ENCODE measurements around the gene KIAA0319L. TPM values are rescaled to one million over a fixed set of nuclear protein-coding genes. Genes with fewer than 3 reads are reported as not detected.
"Not testable (repeated sequence)": the region's sequence is repeated elsewhere in the genome, so short reads cannot be mapped to it uniquely, and the experiment has no call there.

Gene KIAA0319L
- total RNA-seq, 2 donors from 2014 or later: 28.4 to 28.6 TPM

DNA sequence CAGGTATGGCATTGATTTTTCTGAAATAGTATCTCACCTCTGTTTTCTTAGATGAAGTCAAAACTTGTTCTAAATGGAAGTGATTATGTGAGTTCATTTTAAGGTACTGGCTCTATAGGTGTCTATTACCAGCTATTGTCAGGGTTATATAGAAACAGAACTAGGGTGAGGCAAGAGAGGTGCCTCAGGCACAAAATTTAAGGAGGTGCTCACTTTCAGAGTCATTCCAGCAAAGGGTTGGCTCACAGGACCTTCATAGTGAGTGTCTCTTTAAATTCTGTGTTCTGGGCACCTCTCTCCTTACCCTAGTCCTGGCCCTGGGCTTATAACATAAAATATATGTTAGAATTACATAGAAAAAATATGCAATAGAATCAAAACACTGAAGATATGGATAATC, 49.3 kb downstream of the KIAA0319L start:
- DNase-seq (ENCODE audit: low spot score): no peak
- intact Hi-C loops (cut with DNase I): no loop called here

DNA sequence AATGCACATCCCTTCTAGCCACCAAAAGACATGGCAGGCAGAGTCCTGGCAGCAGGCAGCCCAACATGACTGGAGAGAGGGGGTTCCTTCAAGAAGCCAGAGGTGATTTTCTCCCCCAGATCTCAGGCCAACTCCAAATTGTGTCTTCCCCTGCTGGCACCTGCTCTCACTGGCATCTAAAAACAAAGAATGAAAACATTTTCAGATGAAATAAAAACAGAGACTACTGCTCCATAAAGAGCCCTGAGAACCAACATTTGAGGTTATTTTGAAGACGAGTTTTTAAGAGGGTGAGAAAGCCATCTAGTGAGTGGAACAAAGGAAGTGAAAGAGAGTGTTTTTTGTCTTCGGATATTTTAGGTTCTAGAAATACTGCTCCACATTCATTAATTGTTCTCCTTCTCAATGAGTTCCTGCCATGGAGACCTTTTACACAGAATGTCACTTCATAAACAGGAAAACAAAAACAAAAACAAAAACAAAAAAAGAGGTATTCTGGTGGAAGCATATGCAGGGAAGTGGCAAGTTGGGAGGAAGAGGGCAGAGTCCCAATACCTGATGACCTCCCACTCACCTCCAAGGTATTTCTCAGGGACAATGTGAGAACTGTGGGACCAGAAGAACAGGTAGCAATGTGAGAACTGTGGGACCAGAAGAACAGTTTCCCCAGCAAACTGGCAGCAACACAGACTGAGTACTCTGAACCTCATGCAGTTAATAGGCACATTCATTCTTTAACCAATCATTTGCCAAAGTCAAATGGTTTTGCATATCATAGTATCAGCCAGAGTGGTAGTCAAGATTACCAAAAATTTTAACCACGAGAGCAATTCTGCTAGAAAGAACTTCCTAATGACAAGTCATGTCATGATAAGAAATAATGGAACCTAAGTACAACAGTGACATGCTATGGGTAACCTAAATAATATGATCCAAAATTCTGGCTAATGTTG, 50.0 kb downstream of the KIAA0319L start:
- DNase-seq (ENCODE audit: low spot score): no peak
- intact Hi-C loops (cut with DNase I): no loop called here

DNA sequence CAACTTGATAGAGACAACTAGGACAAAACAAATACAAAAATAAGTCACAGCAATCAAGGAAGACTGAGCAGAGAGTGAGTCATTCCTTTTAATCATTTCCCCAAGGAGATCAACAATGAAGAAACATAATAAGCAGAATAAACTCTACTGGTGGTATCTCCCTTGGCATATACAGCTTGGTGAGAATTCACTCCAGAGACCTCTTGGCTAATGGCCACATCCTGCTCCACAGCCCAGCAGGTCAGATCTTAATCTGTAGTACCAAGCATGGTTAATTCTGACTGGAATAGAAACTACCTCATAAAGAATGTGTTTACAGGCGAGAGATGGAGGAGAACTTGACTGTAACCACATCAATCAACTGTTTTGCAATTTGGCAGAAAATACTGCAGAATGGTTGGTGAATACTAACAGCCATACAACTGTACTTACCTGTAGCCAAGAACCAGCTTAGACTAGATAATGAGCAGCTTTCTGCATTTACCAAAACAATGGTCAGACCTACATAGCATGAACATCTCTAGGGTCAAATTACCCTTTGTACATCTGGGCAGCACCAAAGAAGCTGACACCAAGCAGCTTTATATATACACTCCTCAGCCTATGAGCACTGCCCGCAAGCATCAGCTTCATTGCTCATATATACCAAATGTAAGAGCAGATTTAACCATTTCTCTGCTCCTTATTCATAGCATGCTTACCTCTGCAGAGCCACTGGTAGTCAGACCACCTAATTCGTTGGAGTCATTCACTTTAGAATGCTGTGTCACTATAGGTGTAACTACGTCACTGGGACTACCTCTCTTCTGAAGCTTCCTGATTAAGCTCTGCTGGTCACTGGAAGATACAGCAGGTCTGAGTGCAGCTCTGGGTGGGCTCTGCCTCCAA, 51.0 kb downstream of the KIAA0319L start:
- DNase-seq (ENCODE audit: low spot score): no peak
- intact Hi-C loops (cut with DNase I): no loop called here

DNA sequence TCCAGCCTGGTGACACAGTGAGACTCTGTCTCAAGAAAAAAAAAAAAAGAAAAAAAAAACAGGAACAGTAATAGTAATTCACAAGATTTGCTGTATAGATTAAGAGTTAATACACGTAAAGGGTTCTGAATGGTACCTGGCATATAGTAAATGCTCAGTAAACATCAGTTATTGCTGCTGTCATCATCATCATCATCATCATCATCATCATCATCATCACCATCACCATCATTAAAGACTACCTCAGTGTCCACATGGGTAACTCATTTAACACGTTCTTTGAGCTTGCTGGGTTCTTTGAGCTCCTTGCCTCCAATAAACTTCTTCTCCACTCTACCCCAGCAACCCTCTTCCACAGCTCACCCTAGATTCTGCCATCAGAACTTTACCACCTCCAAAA, 55.0 kb downstream of the KIAA0319L start:
- no peak for DNase-seq (ENCODE audit: low spot score)
- intact Hi-C loops (cut with DNase I): no loop called here

DNA sequence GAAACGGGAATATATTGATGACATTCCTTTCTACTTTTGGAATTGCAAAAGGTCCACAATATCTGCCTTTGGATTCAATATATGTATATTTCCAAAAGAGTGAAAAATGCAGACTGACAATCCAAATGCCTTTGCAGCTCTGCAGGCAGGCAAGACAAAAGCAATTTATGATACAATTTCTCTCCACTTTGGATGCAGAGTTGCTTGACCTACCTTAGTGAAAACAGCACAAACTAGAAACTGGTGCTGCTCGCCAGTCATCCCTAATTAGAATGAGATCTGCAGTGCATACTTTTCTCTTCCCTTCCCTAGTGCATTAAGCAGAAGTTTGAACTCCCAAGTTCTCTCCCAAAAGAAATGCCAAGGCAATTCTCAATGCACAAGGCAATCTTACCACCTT, 56.8 kb downstream of the KIAA0319L start:
- intact Hi-C loops (cut with DNase I): no loop called here
- DNase-seq (ENCODE audit: low spot score): no peak

DNA sequence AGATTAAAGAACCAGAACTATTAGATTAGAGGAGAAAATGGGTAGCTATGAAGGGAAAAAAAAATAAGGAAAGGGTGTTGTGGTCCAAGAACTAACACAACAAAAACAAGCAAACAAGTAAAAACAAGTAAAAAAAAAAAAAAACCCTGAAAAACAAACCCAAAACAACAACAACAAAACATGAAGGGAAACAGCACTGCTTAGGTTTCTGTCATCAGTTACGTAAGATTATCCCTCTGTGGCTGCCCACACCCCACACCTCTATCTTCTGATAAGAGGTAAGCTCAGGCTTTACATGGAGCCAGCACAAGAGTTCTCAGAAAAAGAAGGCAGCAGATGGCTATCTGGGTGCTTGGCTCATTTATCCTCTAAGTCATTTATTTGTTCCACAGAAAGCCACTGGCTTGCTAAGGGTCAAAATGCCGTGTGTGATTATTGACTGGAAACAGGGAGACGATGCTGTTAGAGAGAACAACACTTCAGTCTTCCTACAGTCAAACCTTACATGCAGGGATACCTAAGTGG, 57.5 kb downstream of the KIAA0319L start:
- no peak for DNase-seq (ENCODE audit: low spot score)
- intact Hi-C loops (cut with DNase I): no loop called here

DNA sequence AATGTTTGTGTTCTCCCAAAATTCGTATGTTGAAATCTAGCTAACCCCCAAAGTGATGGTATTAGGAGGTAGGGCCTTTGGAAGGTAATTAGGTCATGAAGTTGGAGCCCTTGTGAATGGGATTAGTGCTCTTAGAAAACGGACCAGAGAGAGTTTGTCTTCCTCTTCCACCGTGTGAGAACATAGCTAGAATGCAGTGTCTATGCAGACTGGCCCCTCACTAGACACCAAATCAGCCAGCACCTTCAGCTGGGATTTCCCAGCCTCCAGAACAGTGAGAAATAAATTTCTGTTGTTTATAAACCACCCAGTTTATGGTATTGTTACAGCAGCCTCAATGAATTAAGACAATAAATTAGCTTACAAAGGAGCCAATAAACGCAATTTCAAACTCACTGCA, 58.0 kb downstream of the KIAA0319L start:
- intact Hi-C loops (cut with DNase I): no loop called here
- DNase-seq (ENCODE audit: low spot score): no peak

DNA sequence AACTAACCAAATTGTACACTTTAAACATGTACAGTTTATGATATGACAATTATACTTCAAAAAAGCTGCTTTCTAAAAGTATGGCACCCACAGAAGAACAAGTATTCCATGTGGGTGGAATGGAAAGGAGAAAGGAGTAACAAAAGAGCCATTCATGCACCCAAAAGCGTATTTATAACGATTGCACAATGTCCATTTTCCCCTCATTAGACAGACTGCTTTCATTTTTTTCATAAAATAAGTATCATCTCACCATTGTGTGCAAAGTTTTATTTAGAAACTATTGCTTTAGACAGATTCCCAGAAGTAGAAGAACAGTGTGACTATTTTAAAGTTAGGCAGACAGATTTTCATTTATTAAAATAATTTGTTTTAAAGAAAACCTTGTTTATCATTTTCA, 59.6 kb downstream of the KIAA0319L start:
- intact Hi-C loops (cut with DNase I): no loop called here
- no peak for DNase-seq (ENCODE audit: low spot score)

DNA sequence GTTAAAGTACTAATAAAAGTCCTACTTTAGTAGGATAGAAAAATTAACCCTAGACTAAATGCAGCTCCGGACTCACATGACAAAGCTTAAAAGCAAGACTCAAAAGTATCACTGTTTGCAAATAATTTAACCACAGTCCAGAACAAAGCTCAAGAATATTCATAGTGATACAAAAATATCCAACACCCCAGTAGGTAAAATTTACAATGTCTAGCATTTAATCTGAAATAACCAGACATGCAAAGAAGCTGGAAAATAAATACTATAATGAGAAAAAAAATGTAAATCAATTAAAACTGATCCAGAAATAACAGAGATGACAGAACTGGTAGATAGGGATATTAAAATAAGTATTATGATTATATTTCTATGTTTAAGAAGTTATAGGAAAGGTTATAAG, 67.0 kb downstream of the KIAA0319L start:
- DNase-seq (ENCODE audit: low spot score): no peak
- intact Hi-C loops (cut with DNase I): no loop called here

DNA sequence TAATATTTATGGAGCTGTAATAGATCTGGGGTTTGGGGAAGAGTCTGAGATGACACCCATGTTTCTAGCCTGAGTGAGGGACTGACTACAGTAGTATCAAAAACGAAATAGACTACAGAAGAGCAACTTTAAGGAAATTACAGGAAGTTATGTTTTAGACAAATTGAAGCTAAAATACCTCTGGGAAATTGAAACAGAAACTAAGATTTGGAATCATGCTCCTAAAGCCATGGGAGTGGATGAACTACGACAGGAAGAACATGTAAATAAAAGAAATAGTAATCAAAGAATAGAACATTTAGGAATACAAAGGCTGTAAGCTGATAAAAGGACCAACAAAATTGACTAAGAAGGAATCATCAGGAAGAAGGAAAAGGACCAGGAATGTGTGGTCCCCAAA, 68.9 kb downstream of the KIAA0319L start:
- intact Hi-C loops (cut with DNase I): no loop called here
- no peak for DNase-seq (ENCODE audit: low spot score)

DNA sequence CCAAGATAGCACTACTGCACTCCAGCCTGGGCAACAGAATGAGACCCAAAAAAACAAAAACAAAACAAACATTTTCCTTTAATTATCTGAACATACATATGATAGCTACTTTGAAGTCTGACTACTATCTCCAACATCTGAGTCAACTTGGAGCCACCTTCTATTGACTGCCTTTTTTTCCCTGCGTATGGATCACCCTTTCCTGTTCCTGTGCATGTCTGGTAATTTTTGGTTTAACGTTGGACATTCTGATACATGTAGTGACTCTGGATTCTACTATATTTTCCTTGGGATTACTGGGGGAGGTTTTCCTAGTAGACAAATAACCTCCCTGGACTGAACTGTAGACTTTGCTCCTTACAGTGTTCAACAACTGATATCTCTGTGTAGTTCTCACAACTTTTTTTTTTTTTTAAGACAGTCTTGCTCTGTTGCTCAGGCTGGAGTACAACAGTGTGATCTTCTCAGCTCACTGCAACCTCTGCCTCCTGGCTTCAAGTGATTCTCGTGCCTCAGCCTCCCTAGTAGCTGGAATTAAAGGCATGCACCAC, 70.3 kb downstream of the KIAA0319L start:
- intact Hi-C loops (cut with DNase I): no loop called here

DNA sequence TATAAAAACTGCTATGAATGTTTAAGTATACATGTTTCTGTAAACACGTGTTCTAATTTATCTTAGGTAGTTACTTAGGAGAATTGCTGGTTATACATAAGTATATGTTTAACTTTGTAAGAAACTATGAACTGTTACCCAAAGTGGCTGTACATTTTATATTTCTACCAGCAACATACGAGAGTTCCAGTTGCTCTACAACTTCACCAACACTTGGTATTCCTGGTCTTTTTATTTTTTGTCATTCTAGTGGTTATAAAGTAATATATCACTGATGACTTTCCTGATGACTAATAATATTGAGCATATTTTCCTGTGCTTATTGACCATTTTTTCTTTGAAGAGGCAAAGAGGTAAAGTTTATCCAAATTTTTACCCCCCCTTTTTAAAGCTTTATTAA, 76.0 kb downstream of the KIAA0319L start:
- no peak for DNase-seq (ENCODE audit: low spot score)
- intact Hi-C loops (cut with DNase I): no loop called here

More for the DNA sequence above, 70.3 kb downstream of the KIAA0319L start:
- DNase-seq (ENCODE audit: low spot score): no peak

DNA sequence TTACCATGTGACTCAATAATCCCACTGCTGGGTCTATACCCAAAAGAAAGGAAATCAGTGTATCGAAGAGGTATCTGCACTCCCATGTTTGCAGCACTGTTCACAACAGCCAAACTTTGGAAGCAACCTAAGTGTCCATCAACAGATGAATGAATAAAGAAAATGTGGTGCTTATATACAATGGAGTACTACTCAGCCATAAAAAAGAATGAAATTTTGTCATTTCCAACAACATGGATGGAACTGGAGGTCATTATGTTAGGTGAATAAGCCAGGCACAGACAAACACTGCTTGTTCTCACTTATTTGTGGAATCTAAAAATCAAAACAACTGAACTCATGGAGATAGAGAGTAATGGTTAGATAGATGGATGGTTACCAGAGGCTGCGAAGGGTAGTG, 79.3 kb downstream of the KIAA0319L start:
- intact Hi-C loops (cut with DNase I): no loop called here

DNA sequence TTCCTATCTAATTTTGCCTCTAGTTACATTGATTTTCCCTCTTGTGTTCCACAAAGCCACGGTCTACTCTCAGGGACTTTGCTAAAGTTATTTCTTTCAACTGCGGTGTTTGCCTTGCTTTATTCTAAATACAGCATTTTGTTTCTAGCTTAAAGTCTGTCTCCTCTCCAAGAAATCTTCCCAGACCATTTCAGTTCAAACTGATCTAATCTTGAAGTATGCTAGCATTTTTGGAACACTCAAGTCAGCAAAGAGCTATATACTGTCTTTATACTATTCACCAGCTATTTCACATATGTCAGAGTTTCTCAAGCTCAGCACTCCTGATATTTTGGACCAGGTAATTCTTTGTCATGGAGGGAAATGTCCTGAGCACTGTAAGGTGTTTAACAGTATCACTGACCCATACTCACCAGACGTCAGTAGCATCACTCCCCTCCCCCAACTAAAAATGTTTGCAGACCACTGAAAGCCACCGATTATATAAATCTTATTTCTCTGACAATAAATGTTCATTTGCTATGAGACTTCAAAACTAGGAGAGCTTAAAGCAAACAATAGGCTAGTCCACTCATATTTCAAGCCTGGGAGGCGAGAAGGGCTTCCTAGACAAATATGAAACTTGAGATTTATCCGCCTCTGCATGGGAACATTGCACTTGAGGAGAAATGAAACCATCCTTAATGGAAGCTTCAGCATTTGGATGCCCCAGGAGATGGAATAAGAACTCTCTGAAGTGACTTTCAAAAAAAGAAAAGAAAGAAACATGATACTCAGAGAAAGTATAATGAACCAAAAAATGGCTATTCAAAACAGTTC, 81.1 kb downstream of the KIAA0319L start:
- intact Hi-C loops (cut with DNase I): no loop called here
- no peak for DNase-seq (ENCODE audit: low spot score)

More for the DNA sequence above, 79.3 kb downstream of the KIAA0319L start:
- DNase-seq (ENCODE audit: low spot score): no peak

DNA sequence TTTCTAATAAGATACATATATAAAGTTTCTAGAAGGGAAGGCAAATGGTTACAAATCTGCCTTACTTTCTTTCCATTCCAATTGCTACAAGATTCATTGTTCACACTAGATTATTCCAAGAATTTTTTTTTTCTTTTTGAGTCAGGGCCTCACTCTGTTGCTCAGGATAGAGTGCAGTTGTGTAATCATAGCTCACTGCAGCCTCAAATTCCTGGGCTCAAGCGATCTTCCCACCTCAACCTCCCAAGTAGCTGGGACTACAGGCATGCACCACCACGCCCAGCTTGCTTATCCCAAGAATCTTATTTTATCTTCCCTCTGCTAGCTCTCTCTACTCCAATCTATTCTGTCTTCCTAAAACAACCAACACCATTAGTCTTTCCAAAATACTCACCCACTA, 81.8 kb downstream of the KIAA0319L start:
- intact Hi-C loops (cut with DNase I): no loop called here
- no peak for DNase-seq (ENCODE audit: low spot score)

DNA sequence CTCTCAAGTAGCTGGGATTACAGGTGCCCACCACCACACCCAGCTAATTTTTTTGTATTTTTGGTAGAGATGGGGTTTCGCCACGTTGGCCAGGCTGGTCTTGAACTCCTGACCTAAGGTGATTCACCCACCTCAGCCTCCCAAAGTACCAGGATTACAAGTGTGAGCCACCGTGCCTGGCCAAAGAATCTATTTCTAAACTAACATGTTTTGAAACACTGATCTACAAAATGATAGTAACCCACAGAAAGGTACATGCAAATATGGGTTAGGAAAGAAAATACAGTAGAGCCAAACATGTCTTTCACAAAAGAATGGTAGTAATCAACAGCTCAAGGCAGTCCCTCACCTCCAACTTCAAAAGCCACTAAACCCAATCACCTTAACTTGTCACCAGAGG, 84.0 kb downstream of the KIAA0319L start:
- DNase-seq (ENCODE audit: low spot score); intact Hi-C loops (cut with DNase I): not testable (repeated sequence)

DNA sequence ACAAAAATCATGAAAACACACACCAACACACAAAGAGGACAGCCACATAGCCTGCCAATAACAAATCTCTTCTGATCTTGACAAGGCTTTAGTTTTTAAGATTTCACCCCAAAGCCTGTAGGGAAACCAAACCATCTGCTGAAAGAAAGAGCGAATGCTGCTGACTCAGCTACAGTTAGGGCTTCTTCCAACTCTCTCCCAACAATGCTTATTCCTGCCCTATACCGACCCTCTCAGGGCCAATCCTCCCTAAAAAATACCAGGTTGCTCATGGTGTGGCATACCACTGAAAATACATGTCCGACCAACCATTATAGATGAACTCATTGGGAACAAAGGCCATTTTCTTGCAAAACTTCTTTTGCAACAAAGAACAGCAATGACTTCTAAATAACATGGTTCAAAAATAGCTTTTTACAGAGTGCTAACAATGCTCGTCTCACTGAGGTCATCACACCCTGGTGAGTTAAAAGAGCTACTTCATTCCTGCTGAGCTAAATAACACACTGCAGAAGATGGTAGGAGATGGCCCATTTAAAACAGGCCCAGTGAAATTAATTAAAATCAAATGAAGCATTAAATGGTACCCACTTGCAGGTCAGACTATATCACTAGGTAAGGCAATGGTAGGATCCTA, 86.1 kb downstream of the KIAA0319L start:
- intact Hi-C loops (cut with DNase I): no loop called here
- no peak for DNase-seq (ENCODE audit: low spot score)

DNA sequence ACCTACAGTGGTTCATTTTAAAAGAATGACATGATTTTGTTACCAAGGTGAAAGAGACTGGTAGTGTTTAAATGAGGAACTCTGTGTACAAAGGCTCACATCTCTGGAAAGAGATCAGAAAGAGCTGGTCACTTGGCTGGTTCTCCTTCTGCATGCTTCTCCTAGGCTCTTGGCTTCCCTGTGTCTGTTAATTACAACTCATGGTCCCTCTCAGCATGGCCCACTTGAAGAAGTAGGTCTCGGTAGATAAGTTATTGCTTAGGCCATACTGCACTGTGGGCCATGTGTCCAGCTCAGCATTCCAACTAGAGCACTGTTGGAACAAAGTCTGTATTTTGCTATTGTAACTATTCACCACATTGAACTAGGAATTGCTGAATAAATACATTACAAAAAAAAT, 91.1 kb downstream of the KIAA0319L start:
- no peak for DNase-seq (ENCODE audit: low spot score)
- intact Hi-C loops (cut with DNase I): no loop called here

Data from posterior vena cava (tissue), 2 donors.